Astrocyte (in vitro differentiated cells and primary cell): ENCODE measurements around the gene RASGEF1C. TPM values are rescaled to one million over a fixed set of nuclear protein-coding genes. Genes with fewer than 3 reads are reported as not detected.
A peak's percentile ranks its signal among the peaks of the same experiment; 100 is the strongest.

Source experiments
- DNase-seq: peaks from one replicate; pipeline ENCODE4 v3.0.0-alpha.2; 2010; ENCODE audit warnings: low read depth
- FAIRE-seq: peaks from 2 replicates; lab custom pipeline; 2011; peaks lifted over from hg19 to GRCh38; lab: Jason Lieb, UNC
- H2AFZ ChIP-seq: 2 replicates; pipeline ENCODE4 v1.6.0; 2012; ENCODE audit warnings: low read depth, low read length, inconsistent platforms
- H3K27ac ChIP-seq: 2 replicates; pipeline ENCODE4 v1.5.1; 2011; ENCODE audit warnings: low read depth, low read length, inconsistent platforms
- H3K27me3 ChIP-seq: 2 replicates; pipeline ENCODE4 v1.6.0; 2011; ENCODE audit warnings: low read length, inconsistent platforms; ENCODE audit not compliant: insufficient read depth
- H3K36me3 ChIP-seq: 2 replicates; pipeline ENCODE4 v1.5.1; 2011; ENCODE audit warnings: low read length, inconsistent platforms; ENCODE audit not compliant: insufficient read depth
- H3K4me1 ChIP-seq: 2 replicates; pipeline ENCODE4 v1.5.1; 2011; ENCODE audit warnings: low read length, inconsistent platforms; ENCODE audit not compliant: insufficient read depth
- H3K4me2 ChIP-seq: 2 replicates; pipeline ENCODE4 v1.6.0; 2012; ENCODE audit warnings: low read length, inconsistent platforms
- H3K4me3 ChIP-seq: 2 replicates; pipeline ENCODE4 v1.5.1; 2011; ENCODE audit warnings: low read depth, mild to moderate bottlenecking, low read length, inconsistent platforms; ENCODE audit not compliant: insufficient read depth
- H3K79me2 ChIP-seq: 2 replicates; pipeline ENCODE4 v1.6.0; 2012; ENCODE audit warnings: mild to moderate bottlenecking, low read length, inconsistent platforms; ENCODE audit not compliant: insufficient read depth
- H3K9ac ChIP-seq: 2 replicates; pipeline ENCODE4 v1.6.0; 2012; ENCODE audit warnings: mild to moderate bottlenecking, low read length, inconsistent platforms
- H3K9me3 ChIP-seq: 2 replicates; pipeline ENCODE4 v1.5.1; 2012; ENCODE audit warnings: low read depth, mild to moderate bottlenecking, low read length, inconsistent platforms; ENCODE audit not compliant: insufficient read depth
- H4K20me1 ChIP-seq: 2 replicates; pipeline ENCODE4 v1.6.0; 2012; ENCODE audit warnings: low read length, inconsistent platforms; ENCODE audit not compliant: insufficient read depth
- H3K27ac Mint-ChIP-seq: one replicate; pipeline ENCODE4 v1.8.0; 2021; ENCODE audit warnings: mild to moderate bottlenecking, mixed read lengths; ENCODE audit not compliant: unreplicated experiment
- H3K27me3 Mint-ChIP-seq: one replicate; pipeline ENCODE4 v1.8.0; 2021; ENCODE audit warnings: low read depth, mixed read lengths; ENCODE audit not compliant: unreplicated experiment
- H3K36me3 Mint-ChIP-seq: one replicate; pipeline ENCODE4 v1.8.0; 2021; ENCODE audit warnings: low read depth, mixed read lengths; ENCODE audit not compliant: unreplicated experiment
- H3K4me1 Mint-ChIP-seq: one replicate; pipeline ENCODE4 v1.8.0; 2021; ENCODE audit warnings: low read depth, mixed read lengths; ENCODE audit not compliant: unreplicated experiment
- H3K4me3 Mint-ChIP-seq: one replicate; pipeline ENCODE4 v1.8.0; 2021; ENCODE audit warnings: mild to moderate bottlenecking, moderate library complexity, mixed read lengths; ENCODE audit not compliant: unreplicated experiment
- H3K9me3 Mint-ChIP-seq: one replicate; pipeline ENCODE4 v1.8.0; 2021; ENCODE audit warnings: mild to moderate bottlenecking, mixed read lengths; ENCODE audit not compliant: unreplicated experiment
- CTCF ChIP-seq: IDR thresholded peaks from 2 replicates; pipeline ENCODE4 v1.5.1; 2011; ENCODE audit warnings: low read depth, mild to moderate bottlenecking, inconsistent platforms, low read length, moderate library complexity; ENCODE audit not compliant: insufficient read depth
- EZH2 ChIP-seq: IDR thresholded peaks from 2 replicates; pipeline ENCODE4 v1.6.1; 2012; ENCODE audit warnings: mild to moderate bottlenecking, low read length, inconsistent platforms; ENCODE audit not compliant: insufficient read depth
- total RNA-seq: library from RNA; stranded (reverse); gene quantifications from 2 replicates; pipeline ENCODE4 v1.2.1, GENCODE V29; 2021

Gene RASGEF1C
- total RNA-seq, 1 donor from 2014 or later: 0.41 TPM

DNA sequence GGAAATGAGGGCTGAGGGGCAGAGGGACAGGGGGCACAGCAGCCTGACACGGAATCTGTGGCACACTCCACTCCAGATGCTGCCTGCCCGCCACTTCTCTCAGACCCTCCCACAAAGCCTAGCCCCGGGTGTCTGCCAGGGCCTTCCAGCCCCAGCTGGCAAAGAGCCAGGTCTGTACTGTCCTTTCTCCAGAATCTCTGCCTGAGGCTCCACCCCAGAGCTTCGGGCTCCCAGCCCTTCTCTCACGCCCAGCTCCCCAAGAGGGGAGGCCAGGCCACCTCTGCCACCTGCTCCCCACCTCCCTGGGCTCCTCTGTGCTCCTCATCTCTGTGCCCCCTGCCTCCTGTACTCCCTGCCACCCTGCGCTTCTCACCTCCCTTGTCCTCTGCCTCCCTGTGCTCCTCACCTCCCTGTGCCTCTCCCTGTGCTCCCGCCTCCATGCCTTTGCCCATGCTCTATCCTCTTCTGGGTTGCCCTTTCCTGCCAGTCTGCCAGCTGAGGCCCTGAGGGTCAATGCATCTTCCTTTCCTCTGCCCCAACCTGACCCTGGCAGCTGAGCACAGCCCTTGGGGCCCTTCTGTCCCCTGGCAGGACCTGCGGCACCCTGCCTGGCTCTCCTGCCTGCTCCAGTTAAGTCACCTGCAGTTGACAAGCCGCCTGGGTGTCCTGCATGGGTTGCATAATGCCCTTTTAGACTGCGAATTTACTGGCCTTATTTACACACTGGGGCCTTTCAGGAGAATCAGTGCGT, 36.4 kb downstream of the RASGEF1C start:
- no peaks in the 10 kb centered on the region for H3K36me3 ChIP-seq
- H3K36me3 Mint-ChIP-seq: no peaks in the 10 kb centered on the region
- H3K27ac ChIP-seq: no peak overlapping the region
- no peak for DNase-seq
- H3K79me2 ChIP-seq: no peaks in the 10 kb centered on the region
- H3K27me3 ChIP-seq: no peaks in the 10 kb centered on the region
- H3K4me1 ChIP-seq: peaks cover 4% of the 10 kb centered on the region
- H3K4me1 Mint-ChIP-seq: peaks cover 7% of the 10 kb centered on the region
- no peak overlapping the region for H3K4me2 ChIP-seq
- H2AFZ ChIP-seq: no peak overlapping the region
- TF ChIP-seq EZH2 (no peak), CTCF (no peak)
- H3K4me3 Mint-ChIP-seq: no peak overlapping the region
- peaks cover 5% of the 10 kb centered on the region for H3K27me3 Mint-ChIP-seq
- H3K9ac ChIP-seq: no peak overlapping the region
- no peak for FAIRE-seq
- no peaks in the 10 kb centered on the region for H4K20me1 ChIP-seq
- H3K9me3 Mint-ChIP-seq: no peaks in the 10 kb centered on the region
- H3K27ac Mint-ChIP-seq: peak overlapping the region; percentile 80
- H3K9me3 ChIP-seq: no peaks in the 10 kb centered on the region
- no peak overlapping the region for H3K4me3 ChIP-seq

GRCh38 chr5:180171568-180172094, 37.4 kb downstream of the RASGEF1C start:
- Histone ChIP-seq H2AFZ (no peak overlapping the region), H3K4me3 (no peak overlapping the region)
- H3K4me1 Mint-ChIP-seq: peaks cover 7% of the 10 kb centered on the region

More at GRCh38 chr5:180171568-180172094, 37.4 kb downstream of the RASGEF1C start:
- no peaks in the 10 kb centered on the region for H3K27me3 ChIP-seq
- H3K9ac ChIP-seq: no peak overlapping the region
- no peaks in the 10 kb centered on the region for H3K36me3 Mint-ChIP-seq
- H3K4me3 Mint-ChIP-seq: no peak overlapping the region
- H3K27ac Mint-ChIP-seq: no peak overlapping the region
- no peak overlapping the region for H3K27ac ChIP-seq
- no peak overlapping the region for H3K4me2 ChIP-seq
- no peaks in the 10 kb centered on the region for H3K79me2 ChIP-seq
- H3K4me1 ChIP-seq: peaks cover 4% of the 10 kb centered on the region
- DNase-seq (no peak), FAIRE-seq (no peak)
- H3K9me3 Mint-ChIP-seq: no peaks in the 10 kb centered on the region
- TF ChIP-seq CTCF (no peak), EZH2 (no peak)
- no peaks in the 10 kb centered on the region for H3K36me3 ChIP-seq
- no peaks in the 10 kb centered on the region for H3K9me3 ChIP-seq
- no peaks in the 10 kb centered on the region for H4K20me1 ChIP-seq
- H3K27me3 Mint-ChIP-seq: peaks cover 2% of the 10 kb centered on the region
